OCI-LY1 (cell line): ENCODE measurements around the gene ZDHHC18.

ENCODE experiments used
- H2AFZ ChIP-seq: fragments of 200-600 bp; sonication (generic), shearing (Covaris generic); 2 replicates; pipeline ENCODE4 v1.6.0; 2014; ENCODE audit warnings: antibody characterized with exemption, mild to moderate bottlenecking, low read length
- H3F3A ChIP-seq: fragments of 200-600 bp; sonication (generic), shearing (Covaris generic); 2 replicates; pipeline ENCODE4 v1.6.0; 2014; ENCODE audit warnings: mild to moderate bottlenecking, antibody characterized with exemption, low read length, moderate library complexity; ENCODE audit not compliant: insufficient read depth
- H3K27ac ChIP-seq: fragments of 200-600 bp; sonication (generic); 2 replicates; pipeline ENCODE4 v1.5.1; 2014; ENCODE audit warnings: low read length, mixed run types, mild to moderate bottlenecking, low read depth; ENCODE audit not compliant: poor library complexity, severe bottlenecking
- H3K27me3 ChIP-seq: fragments of 200-600 bp; sonication (generic); 2 replicates; pipeline ENCODE4 v1.6.0; 2014; ENCODE audit warnings: antibody characterized with exemption, mild to moderate bottlenecking, low read length, moderate library complexity; ENCODE audit not compliant: insufficient read depth
- H3K36me3 ChIP-seq: fragments of 200-600 bp; sonication (generic); 2 replicates; pipeline ENCODE4 v1.6.1; 2014; ENCODE audit warnings: mild to moderate bottlenecking, antibody characterized with exemption, low read length, moderate library complexity, mixed read lengths; ENCODE audit not compliant: insufficient read depth
- H3K4me1 ChIP-seq: fragments of 200-600 bp; sonication (generic); 2 replicates; pipeline ENCODE4 v1.5.1; 2014; ENCODE audit warnings: mild to moderate bottlenecking, low read length, moderate library complexity; ENCODE audit not compliant: insufficient read depth, severe bottlenecking
- H3K4me2 ChIP-seq: fragments of 200-600 bp; sonication (generic), shearing (Covaris generic); 2 replicates; pipeline ENCODE4 v1.6.1; 2014; ENCODE audit warnings: low read length
- H3K4me3 ChIP-seq: fragments of 200-600 bp; sonication (generic); 2 replicates; pipeline ENCODE4 v1.5.1; 2014; ENCODE audit warnings: low read length, low read depth, mild to moderate bottlenecking, mixed read lengths; ENCODE audit not compliant: poor library complexity, severe bottlenecking
- H3K79me2 ChIP-seq: fragments of 200-600 bp; shearing (Covaris generic); 2 replicates; pipeline ENCODE4 v1.6.1; 2016; ENCODE audit warnings: mixed run types, low read length, mixed read lengths; ENCODE audit not compliant: insufficient read depth
- H3K9ac ChIP-seq: fragments of 200-600 bp; sonication (generic), shearing (Covaris generic); 2 replicates; pipeline ENCODE4 v1.6.1; 2014; ENCODE audit warnings: mild to moderate bottlenecking, low read length, mixed read lengths
- H3K9me2 ChIP-seq: fragments of 200-600 bp; sonication (generic), shearing (Covaris generic); 2 replicates; pipeline ENCODE4 v1.6.1; 2014; ENCODE audit warnings: low read depth, mild to moderate bottlenecking, low read length, mixed read lengths
- H3K9me3 ChIP-seq: fragments of 200-600 bp; shearing (Covaris generic); 2 replicates; pipeline ENCODE4 v1.6.1; 2014; ENCODE audit warnings: low read length, mixed read lengths
- H4K20me1 ChIP-seq: fragments of 200-600 bp; sonication (generic), shearing (Covaris generic); 2 replicates; pipeline ENCODE4 v1.6.0; 2016; ENCODE audit warnings: mild to moderate bottlenecking, low read length; ENCODE audit not compliant: insufficient read depth
- CTCF ChIP-seq: fragments of 200-600 bp; sonication (generic), shearing (Covaris generic); IDR thresholded peaks from 2 replicates; pipeline ENCODE4 v1.5.1; 2017; ENCODE audit warnings: mild to moderate bottlenecking, antibody characterized with exemption, low read length, moderate library complexity, mixed read lengths
- EZH2 ChIP-seq: fragments of 200-600 bp; sonication (generic), shearing (Covaris generic); IDR thresholded peaks from 2 replicates; pipeline ENCODE4 v1.8.0; 2017; ENCODE audit warnings: borderline replicate concordance, mixed run types, mild to moderate bottlenecking, antibody characterized with exemption, low read length, moderate library complexity, mixed read lengths

The ZDHHC18 gene

GRCh38 chr1:26838474-26839338 lies 12.2 kb downstream of the ZDHHC18 start:
- no peaks in the 10 kb centered on the region for H3K27me3 ChIP-seq
- no peaks in the 10 kb centered on the region for H3F3A ChIP-seq
- H3K9me2 ChIP-seq, result no peaks in the 10 kb centered on the region
- no peaks in the 10 kb centered on the region for H3K9me3 ChIP-seq
- no peak overlapping the region for H2AFZ ChIP-seq
- H3K36me3 ChIP-seq, result peaks cover 23% of the 10 kb centered on the region; the same call in 1 of the 2 replicates
- no peak overlapping the region for H3K4me3 ChIP-seq
- H3K79me2 ChIP-seq, result no peaks in the 10 kb centered on the region
- H3K27ac ChIP-seq, result peak overlapping the region; percentile 78
- TF ChIP-seq CTCF, result peak; percentile 8; the same call in 1 of the 2 replicates
- no peak for TF ChIP-seq EZH2
- peaks cover 16% of the 10 kb centered on the region for H3K4me1 ChIP-seq
- no peak overlapping the region; the same call in 1 of the 2 replicates for H3K9ac ChIP-seq
- H4K20me1 ChIP-seq, result no peaks in the 10 kb centered on the region
- no peak overlapping the region for H3K4me2 ChIP-seq

GRCh38 chr1:26839339-26839722 lies 12.8 kb downstream of the ZDHHC18 start:
- no peak for TF ChIP-seq CTCF
- TF ChIP-seq EZH2, result no peak
- H3K27me3 ChIP-seq, result no peaks in the 10 kb centered on the region
- H3K79me2 ChIP-seq, result no peaks in the 10 kb centered on the region
- H3K9me3 ChIP-seq, result no peaks in the 10 kb centered on the region
- H3K27ac ChIP-seq, result peak overlapping the region; percentile 78
- no peak overlapping the region for H3K4me2 ChIP-seq
- no peak overlapping the region for H3K9ac ChIP-seq
- H3K4me3 ChIP-seq, result no peak overlapping the region
- H4K20me1 ChIP-seq, result no peaks in the 10 kb centered on the region
- H3F3A ChIP-seq, result no peaks in the 10 kb centered on the region
- H3K9me2 ChIP-seq, result no peaks in the 10 kb centered on the region
- H3K4me1 ChIP-seq, result peaks cover 12% of the 10 kb centered on the region
- H3K36me3 ChIP-seq, result peaks cover 18% of the 10 kb centered on the region; the same call in 1 of the 2 replicates
- H2AFZ ChIP-seq, result no peak overlapping the region

GRCh38 chr1:26839779-26840178 lies 13.3 kb downstream of the ZDHHC18 start:
- Histone ChIP-seq H3K27ac (peak overlapping the region; percentile 78), H3K36me3 (peaks cover 17% of the 10 kb centered on the region; the same call in 1 of the 2 replicates), H3K9me3 (no peaks in the 10 kb centered on the region), H3F3A (no peaks in the 10 kb centered on the region), H3K79me2 (no peaks in the 10 kb centered on the region), H3K4me2 (no peak overlapping the region), H3K9ac (no peak overlapping the region), H3K4me1 (peaks cover 12% of the 10 kb centered on the region), H2AFZ (no peak overlapping the region), H3K9me2 (no peaks in the 10 kb centered on the region), H4K20me1 (no peaks in the 10 kb centered on the region), H3K4me3 (no peak overlapping the region), H3K27me3 (no peaks in the 10 kb centered on the region)
- TF ChIP-seq CTCF, result no peak
- no peak for TF ChIP-seq EZH2
